H1 (cell line): ENCODE results near the gene KATNAL1. TPM values are rescaled to one million over a fixed set of nuclear protein-coding genes. Genes with fewer than 3 reads are reported as not detected.

Source experiments
- CTCF ChIA-PET: fragments of 300-600 bp; sonication (Branson Sonifier 250); formaldehyde crosslinking; loops from one replicate; lab custom pipeline; 2021; ENCODE audit not compliant: partially characterized antibody; lab: Charles Lee
- POLR2A ChIA-PET: fragments of 300-600 bp; sonication (Branson Sonifier 250); formaldehyde crosslinking; loops from one replicate; lab custom pipeline; 2021; ENCODE audit warnings: inconsistent platforms; ENCODE audit not compliant: partially characterized antibody; lab: Charles Lee
- DNase-seq, 2 experiments: peaks; one replicate each; pipeline versions ENCODE4 v3.0.0 to v3.0.0-alpha.2; 2010 to 2022; ENCODE audit warnings: low spot score in 2 of 2, low read depth in 1 of 2, mixed read lengths in 1 of 2
- FAIRE-seq: peaks from 2 replicates; lab custom pipeline; 2011; peaks lifted over from hg19 to GRCh38; lab: Jason Lieb, UNC
- H2AFZ ChIP-seq: 2 replicates; pipeline ENCODE4 v1.8.1; 2012; ENCODE audit warnings: low read length, inconsistent platforms
- H2AK5ac ChIP-seq: 2 replicates; pipeline ENCODE4 v1.6.1; 2013; ENCODE audit warnings: low read depth, low read length
- H2BK120ac ChIP-seq: replicated peaks from 2 replicates; pipeline ENCODE3; 2013; ENCODE audit warnings: low read depth, low read length, inconsistent platforms
- H2BK12ac ChIP-seq: 2 replicates; pipeline ENCODE4 v1.6.1; 2013; ENCODE audit warnings: low read depth, low read length
- H2BK15ac ChIP-seq: 2 replicates; pipeline ENCODE4 v1.6.1; 2013; ENCODE audit warnings: low read length
- H2BK20ac ChIP-seq: 2 replicates; pipeline ENCODE4 v1.6.1; 2013; ENCODE audit warnings: low read length
- H2BK5ac ChIP-seq: 2 replicates; pipeline ENCODE4 v1.6.1; 2013; ENCODE audit warnings: low read depth, low read length
- H3K14ac ChIP-seq: 2 replicates; pipeline ENCODE4 v1.6.1; 2013; ENCODE audit warnings: inconsistent platforms; ENCODE audit not compliant: insufficient read length
- H3K18ac ChIP-seq: 2 replicates; pipeline ENCODE4 v1.6.1; 2013; ENCODE audit warnings: low read length; ENCODE audit errors: extremely low read depth
- H3K23ac ChIP-seq: 2 replicates; pipeline ENCODE4 v1.6.1; 2013; ENCODE audit warnings: inconsistent platforms; ENCODE audit not compliant: insufficient read length
- H3K23me2 ChIP-seq: 2 replicates; pipeline ENCODE4 v1.6.1; 2013; ENCODE audit warnings: low read depth, low read length
- H3K27ac ChIP-seq: 2 replicates; pipeline ENCODE4 v1.6.1; 2011; ENCODE audit warnings: low read depth, low read length, inconsistent platforms
- H3K27me3 ChIP-seq, 4 experiments: replicated peaks in 1 of 4; 1 replicate in 1 of 4; 2 replicates in 3 of 4; pipeline versions ENCODE4 v1.6.1 to v1.8.1; 2011 to 2013; ENCODE audit warnings: low read length in 3 of 4, mild to moderate bottlenecking in 3 of 4, inconsistent platforms in 2 of 4, mixed read lengths in 2 of 4, moderate library complexity in 1 of 4; ENCODE audit not compliant: control insufficient read depth in 3 of 4, insufficient read depth in 3 of 4; ENCODE audit errors: extremely low read depth in 1 of 4
- H3K36me3 ChIP-seq, 4 experiments: 2 replicates each; pipeline versions ENCODE4 v1.6.1 to v1.8.1; 2011 to 2013; ENCODE audit warnings: mild to moderate bottlenecking in 4 of 4, low read length in 3 of 4, moderate library complexity in 2 of 4, control low read depth in 1 of 4, inconsistent platforms in 1 of 4; ENCODE audit not compliant: insufficient read depth in 4 of 4, control insufficient read depth in 2 of 4
- H3K4ac ChIP-seq: replicated peaks from 2 replicates; pipeline ENCODE3; 2013; ENCODE audit warnings: low read length, low read depth, mixed read lengths, inconsistent platforms; ENCODE audit not compliant: insufficient read length
- H3K4me1 ChIP-seq, 4 experiments: replicated peaks in 1 of 4; 1 replicate in 1 of 4; 2 replicates in 3 of 4; pipeline versions ENCODE4 v1.6.1 to v1.8.1; 2011 to 2013; ENCODE audit warnings: low read length in 3 of 4, inconsistent platforms in 2 of 4, mixed read lengths in 1 of 4; ENCODE audit not compliant: insufficient read depth in 4 of 4, control insufficient read depth in 3 of 4
- H3K4me2 ChIP-seq, 2 experiments: 2 replicates each; pipeline versions ENCODE4 v1.6.1 to v1.8.1; 2011 to 2013; ENCODE audit warnings: low read depth in 2 of 2, low read length in 2 of 2, control low read depth in 1 of 2, inconsistent platforms in 1 of 2, mild to moderate bottlenecking in 1 of 2; ENCODE audit not compliant: insufficient read depth in 1 of 2
- H3K4me3 ChIP-seq, 4 experiments: fragments of 200-600, 300-600 bp in 1 of 4; sonication (generic), shearing (Covaris generic), sonication (Bioruptor Twin) in 1 of 4; 2 replicates each; pipeline versions ENCODE4 v1.5.1 to v1.8.1; 2011 to 2016; ENCODE audit warnings: low read length in 4 of 4, low read depth in 3 of 4, control low read depth in 2 of 4, inconsistent platforms in 2 of 4, mild to moderate bottlenecking in 2 of 4, mixed read lengths in 1 of 4, moderate library complexity in 1 of 4; ENCODE audit not compliant: insufficient read depth in 2 of 4; ENCODE audit errors: extremely low read depth in 1 of 4
- H3K56ac ChIP-seq: replicated peaks from 2 replicates; pipeline ENCODE3; 2013; ENCODE audit warnings: low read depth, mild to moderate bottlenecking, mixed read lengths, low read length, inconsistent platforms; ENCODE audit not compliant: insufficient read length
- H3K79me1 ChIP-seq: 2 replicates; pipeline ENCODE4 v1.6.1; 2013; ENCODE audit warnings: low read depth, low read length, control low read depth
- H3K79me2 ChIP-seq, 2 experiments: 2 replicates each; pipeline versions ENCODE4 v1.6.1 to v1.8.1; 2012 to 2013; ENCODE audit warnings: low read length in 2 of 2, mild to moderate bottlenecking in 2 of 2, inconsistent platforms in 1 of 2; ENCODE audit not compliant: insufficient read depth in 2 of 2, control insufficient read depth in 1 of 2
- H3K9ac ChIP-seq, 4 experiments: replicated peaks in 1 of 4; 1 replicate in 1 of 4; 2 replicates in 3 of 4; pipeline versions ENCODE4 v1.6.1 to v1.8.1; 2011 to 2013; ENCODE audit warnings: low read depth in 3 of 4, low read length in 3 of 4, control low read depth in 2 of 4, mild to moderate bottlenecking in 2 of 4, moderate library complexity in 2 of 4, inconsistent platforms in 1 of 4; ENCODE audit errors: extremely low read depth in 1 of 4
- H3K9me3 ChIP-seq, 2 experiments: 2 replicates each; pipeline versions ENCODE4 v1.6.1 to v1.8.1; 2012 to 2013; ENCODE audit warnings: mild to moderate bottlenecking in 2 of 2, moderate library complexity in 2 of 2, control low read depth in 1 of 2, inconsistent platforms in 1 of 2, low read depth in 1 of 2, low read length in 1 of 2, mixed read lengths in 1 of 2; ENCODE audit not compliant: insufficient read depth in 2 of 2
- H4K20me1 ChIP-seq, 2 experiments: replicated peaks in 1 of 2; 2 replicates each; pipeline versions ENCODE3 to v1.8.1; 2011 to 2013; ENCODE audit warnings: inconsistent platforms in 2 of 2, low read length in 2 of 2, mild to moderate bottlenecking in 1 of 2; ENCODE audit not compliant: insufficient read depth in 2 of 2, control insufficient read depth in 1 of 2
- H4K5ac ChIP-seq: 2 replicates; pipeline ENCODE4 v1.6.1; 2013; ENCODE audit warnings: low read length, low read depth, mixed read lengths, inconsistent platforms; ENCODE audit not compliant: insufficient read length
- H4K8ac ChIP-seq: 2 replicates; pipeline ENCODE4 v1.8.0; 2013; ENCODE audit warnings: mild to moderate bottlenecking, moderate library complexity, low read length, inconsistent platforms; ENCODE audit not compliant: insufficient read depth; ENCODE audit errors: extremely low read depth
- H4K91ac ChIP-seq: replicated peaks from 2 replicates; pipeline ENCODE3; 2013; ENCODE audit warnings: low read length, mixed read lengths, inconsistent platforms; ENCODE audit not compliant: insufficient read length
- BACH1 ChIP-seq: IDR thresholded peaks from 2 replicates; pipeline ENCODE4 v1.6.1; 2012; ENCODE audit warnings: low read length, improper control_type of control experiment
- BRCA1 ChIP-seq: IDR thresholded peaks from 2 replicates; pipeline ENCODE4 v1.6.1; 2012; ENCODE audit warnings: low read depth, low read length, improper control_type of control experiment
- CREB1 ChIP-seq: IDR thresholded peaks from 2 replicates; pipeline ENCODE4 v1.6.1; 2012; ENCODE audit warnings: inconsistent platforms
- GABPA ChIP-seq: IDR thresholded peaks from 2 replicates; pipeline ENCODE4 v1.6.1; 2011; ENCODE audit warnings: mild to moderate bottlenecking, low read length, moderate library complexity, borderline replicate concordance; ENCODE audit not compliant: insufficient read depth
- MAFK ChIP-seq: IDR thresholded peaks from 2 replicates; pipeline ENCODE4 v1.6.1; 2012; ENCODE audit warnings: low read depth, mild to moderate bottlenecking, improper control_type of control experiment, low read length
- SIX5 ChIP-seq: IDR thresholded peaks from 2 replicates; pipeline ENCODE4 v1.6.1; 2011; ENCODE audit warnings: mild to moderate bottlenecking, low read depth, low read length
- TBP ChIP-seq: IDR thresholded peaks from 2 replicates; pipeline ENCODE4 v1.6.1; 2011; ENCODE audit warnings: low read depth, low read length, improper control_type of control experiment
- polyA plus RNA-seq, 7 experiments: library from polyadenylated mRNA; depleted of rRNA in 3 of 7; stranded (reverse) in 5 of 7; unstranded in 2 of 7; fragments of >200 nt in 5 of 7; fragments of 200-250 nt in 2 of 7; gene quantifications; 1 replicate in 5 of 7; 2 replicates in 1 of 7; 4 replicates in 1 of 7; pipeline versions ENCODE4 v1.2.1 to v1.2.3, GENCODE V29; 2011 to 2013; ENCODE audit warnings: missing spikeins in 2 of 7, mixed read lengths in 2 of 7
- total RNA-seq: library from RNA; stranded (reverse); fragmentation: NEBNext Ultra II Directional; extraction: Animal tissue kit (Norgen Biotek cat#: 25700); gene quantifications from 2 replicates; pipeline ENCODE4 v1.2.1, GENCODE V29; 2021
- TF ChIP-seq, protein P1 (sequence below): IDR thresholded peaks from 2 replicates; pipeline ENCODE4 v1.6.1; 2011; ENCODE audit warnings: low read length, improper control_type of control experiment

KATNAL1 gene
- total and polyA plus RNA-seq, 2 of the 8 experiments (the other 6 are each of a cell fraction or from before 2014, with no cell fraction given), result 4.0 to 13.2 TPM

DNA sequence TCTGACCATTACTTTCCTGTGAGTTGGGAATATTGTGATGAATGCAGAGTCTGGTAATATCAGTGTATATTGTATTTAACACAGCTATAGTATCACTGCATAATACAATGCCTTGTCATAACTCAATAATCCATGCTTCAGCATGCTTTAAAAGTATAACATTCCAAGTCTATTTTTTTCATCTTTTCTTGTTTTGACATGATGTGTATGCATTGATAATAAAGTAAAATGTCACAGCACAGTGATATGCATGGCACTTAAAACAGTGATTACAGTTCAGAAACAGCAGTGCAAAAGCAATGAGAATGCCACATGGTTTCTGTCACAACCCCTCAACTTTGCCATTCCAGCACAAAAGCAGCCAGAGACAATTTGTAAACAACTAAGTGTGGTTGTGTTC lies 17.8 kb downstream of the KATNAL1 start:
- no peaks in the 10 kb centered on the region for H3K79me1 ChIP-seq
- no peak overlapping the region for H2AK5ac ChIP-seq
- no peak overlapping the region for H3K27ac ChIP-seq
- H3K56ac ChIP-seq, result no peak overlapping the region
- no peak overlapping the region for H2BK20ac ChIP-seq
- H3K9me3 ChIP-seq, result peaks cover 0 to 9% of the 10 kb centered on the region in 2 experiments; a peak in 2 of 4 replicates
- H4K20me1 ChIP-seq, result no peaks in the 10 kb centered on the region
- H4K91ac ChIP-seq, result no peak overlapping the region
- TF ChIP-seq GABPA, result no peak
- TF ChIP-seq TBP, result no peak
- no peak for TF ChIP-seq BRCA1
- no peak for TF ChIP-seq SIX5
- TF ChIP-seq BACH1, result no peak
- no peak for TF ChIP-seq CREB1
- TF ChIP-seq, protein P1, sequence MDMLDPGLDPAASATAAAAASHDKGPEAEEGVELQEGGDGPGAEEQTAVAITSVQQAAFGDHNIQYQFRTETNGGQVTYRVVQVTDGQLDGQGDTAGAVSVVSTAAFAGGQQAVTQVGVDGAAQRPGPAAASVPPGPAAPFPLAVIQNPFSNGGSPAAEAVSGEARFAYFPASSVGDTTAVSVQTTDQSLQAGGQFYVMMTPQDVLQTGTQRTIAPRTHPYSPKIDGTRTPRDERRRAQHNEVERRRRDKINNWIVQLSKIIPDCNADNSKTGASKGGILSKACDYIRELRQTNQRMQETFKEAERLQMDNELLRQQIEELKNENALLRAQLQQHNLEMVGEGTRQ, result no peak
- TF ChIP-seq MAFK, result no peak
- ChIA-PET POLR2A (no interaction called here), CTCF (interaction anchor here (0.9 to 1.3 kb wide), 2 partner anchors 12 to 47 kb away, joined by 3 to 5 read pairs; no protein-coding TSS in a partner anchor)
- no peak overlapping the region for H2BK12ac ChIP-seq
- H3K79me2 ChIP-seq, result peaks cover 0 to 27% of the 10 kb centered on the region in 2 experiments; a peak in 2 of 4 replicates
- no peak overlapping the region for H2BK15ac ChIP-seq
- H2AFZ ChIP-seq, result no peak overlapping the region
- H2BK120ac ChIP-seq, result no peak overlapping the region
- peaks cover 0 to 3% (median 0%) of the 10 kb centered on the region in 4 experiments; a peak in 1 of 8 replicates for H3K36me3 ChIP-seq
- H3K27me3 ChIP-seq, result no peaks in the 10 kb centered on the region
- H3K4me3 ChIP-seq, result no peak overlapping the region
- H3K4me2 ChIP-seq, result no peak overlapping the region
- no peaks in the 10 kb centered on the region for H3K23me2 ChIP-seq
- peaks cover 0 to 8% (median 2%) of the 10 kb centered on the region in 4 experiments; a peak in 3 of 7 replicates for H3K4me1 ChIP-seq
- DNase-seq (no peak), FAIRE-seq (no peak)
- H4K5ac ChIP-seq, result no peak overlapping the region
- no peak overlapping the region for H3K18ac ChIP-seq
- H2BK5ac ChIP-seq, result no peak overlapping the region
- H3K23ac ChIP-seq, result no peak overlapping the region
- no peak overlapping the region for H4K8ac ChIP-seq
- H3K9ac ChIP-seq, result no peak overlapping the region
- H3K4ac ChIP-seq, result no peak overlapping the region
- no peak overlapping the region for H3K14ac ChIP-seq
